GM19438 (cell line): Measurements from ENCODE around the gene SNCG.
"Not testable (repeated sequence)": the region's sequence is repeated elsewhere in the genome, so short reads cannot be mapped to it uniquely, and the experiment has no call there.

Experiments used
- ATAC-seq: cut with Tn5 transposase; IDR thresholded peaks from one replicate; pipeline ENCODE4 v1.9.1; 2021; ENCODE audit warnings: low read depth; ENCODE audit not compliant: unreplicated experiment

The SNCG gene

GRCh38 chr10:86972613-86973380 is 14.4 kb downstream of the SNCG start:
- ATAC-seq: no peak

GRCh38 chr10:86974484-86974883 is 16.1 kb downstream of the SNCG start:
- no peak for ATAC-seq

- ATAC-seq: no peak
Measured at GRCh38 chr10:86976362-86977056, 18.1 kb downstream of the SNCG start.

DNA sequence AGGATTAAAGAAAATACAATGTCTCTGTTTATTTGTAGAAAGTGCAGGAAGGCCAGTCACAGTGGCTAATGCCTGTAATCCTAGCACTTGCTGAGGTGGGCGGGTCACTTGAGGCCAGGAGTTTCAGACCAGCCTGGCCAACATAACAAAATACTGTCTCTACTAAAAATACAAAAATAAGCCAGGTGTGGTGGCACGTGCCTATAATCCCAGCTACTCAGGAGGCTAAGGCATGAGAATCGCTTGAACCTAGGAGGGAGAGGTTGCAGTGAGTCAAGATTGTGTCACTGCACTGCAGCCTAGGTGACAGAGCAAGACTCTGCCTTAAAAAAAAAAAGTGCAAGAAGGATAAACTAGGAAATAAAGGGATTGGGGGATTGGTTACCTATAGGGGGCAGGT is 20.1 kb downstream of the SNCG start:
- not testable (repeated sequence) for ATAC-seq

- ATAC-seq: no peak
Measured at GRCh38 chr10:86979296-86979818, 21.0 kb downstream of the SNCG start.

GRCh38 chr10:86979977-86980448 is 21.6 kb downstream of the SNCG start:
- ATAC-seq: no peak

DNA sequence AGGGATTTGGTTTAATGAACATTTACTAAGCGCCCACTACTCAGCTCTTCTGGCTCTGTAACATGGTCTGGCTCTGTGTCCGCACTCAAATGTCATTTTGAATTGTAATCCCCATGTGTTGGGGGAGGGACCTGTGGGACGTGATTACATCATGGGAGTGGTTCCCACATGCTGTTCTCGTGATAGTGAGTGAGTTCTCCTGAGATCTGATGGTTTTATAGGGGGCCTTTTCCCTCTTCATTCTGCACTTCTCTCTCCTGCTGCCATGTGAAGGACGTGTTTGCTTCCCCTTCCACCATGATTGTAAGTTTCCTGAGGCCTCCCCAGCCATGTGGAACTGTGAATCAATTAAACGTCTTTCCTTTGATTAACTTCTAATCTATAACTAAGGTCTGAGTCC is 22.6 kb downstream of the SNCG start:
- not testable (repeated sequence) for ATAC-seq

- ATAC-seq: no peak
Measured at GRCh38 chr10:86981716-86982115, 23.3 kb downstream of the SNCG start.

DNA sequence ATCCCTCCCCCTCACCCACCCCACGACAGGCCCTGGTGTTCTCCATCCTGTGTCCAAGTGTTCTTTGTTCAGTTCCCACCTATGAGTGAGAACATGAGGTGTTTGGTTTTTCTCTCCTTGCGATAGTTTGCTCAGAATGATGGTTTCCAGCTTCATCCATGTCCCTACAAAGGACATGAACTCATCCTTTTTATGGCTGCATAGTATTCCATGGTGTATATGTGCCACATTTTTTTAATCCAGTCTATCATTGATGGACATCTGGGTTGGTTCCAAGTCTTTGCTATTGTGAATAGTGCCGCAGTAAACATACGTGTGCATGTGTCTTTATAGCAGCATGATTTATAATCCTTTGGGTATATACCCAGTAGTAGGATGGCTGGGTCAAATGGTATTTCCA is 26.1 kb downstream of the SNCG start:
- ATAC-seq: not testable (repeated sequence)

DNA sequence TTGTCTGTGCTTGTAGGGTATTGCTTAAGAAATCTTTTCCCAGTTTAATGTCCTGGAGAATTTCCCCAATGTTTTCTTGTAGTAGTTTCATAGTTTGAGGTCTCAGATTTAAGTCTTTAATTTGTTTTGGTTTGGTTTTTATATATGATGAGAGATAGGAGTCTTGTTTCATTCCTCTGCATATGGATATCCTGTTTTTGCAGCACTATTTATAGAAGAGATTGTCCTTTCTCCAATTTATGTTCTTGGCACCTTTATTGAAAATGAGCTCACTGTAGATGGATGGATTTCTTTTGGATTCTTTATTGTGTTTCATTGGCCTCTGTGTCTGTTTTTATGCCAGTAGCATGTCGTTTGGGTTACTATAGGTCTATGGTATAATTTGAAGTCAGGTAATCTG is 30.1 kb downstream of the SNCG start:
- no peak for ATAC-seq

DNA sequence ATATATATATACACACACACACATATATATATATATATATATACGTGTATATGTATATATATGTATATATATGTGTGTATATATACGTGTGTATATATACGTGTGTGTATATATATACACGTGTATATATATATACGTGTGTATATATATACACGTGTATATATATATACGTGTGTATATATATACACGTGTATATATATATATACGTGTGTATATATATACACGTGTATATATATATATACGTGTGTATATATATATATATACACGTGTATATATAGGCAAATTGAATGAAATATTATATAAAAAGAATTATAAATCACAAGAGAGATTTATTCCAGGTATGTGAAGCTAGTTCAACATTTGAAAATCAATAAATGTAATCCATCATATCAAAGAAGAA is 33.0 kb downstream of the SNCG start:
- not testable (repeated sequence) for ATAC-seq

GRCh38 chr10:86992456-86992855 is 34.1 kb downstream of the SNCG start:
- ATAC-seq: no peak

DNA sequence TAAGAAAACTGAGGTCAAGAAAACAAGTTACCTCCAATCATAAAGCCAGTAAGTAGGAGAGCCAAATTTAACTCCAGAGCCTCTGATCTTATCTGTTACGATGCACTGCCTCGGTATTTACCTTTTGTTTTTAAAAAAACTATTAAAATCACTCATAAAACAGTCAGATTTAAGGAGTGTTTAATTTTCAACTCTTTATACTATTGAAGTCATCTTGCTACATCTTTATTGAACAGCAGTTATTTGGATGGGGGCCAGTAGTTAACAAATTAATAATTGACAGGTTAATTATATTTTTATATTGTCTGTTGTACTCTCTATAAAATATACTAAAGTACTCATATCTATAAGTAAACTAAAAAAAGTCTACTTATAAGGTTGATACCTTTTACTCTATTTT is 34.5 kb downstream of the SNCG start:
- no peak for ATAC-seq

- ATAC-seq: not testable (repeated sequence)
Measured at GRCh38 chr10:86999802-87000403, 41.5 kb downstream of the SNCG start.

GRCh38 chr10:87000491-87000890 is 42.1 kb downstream of the SNCG start:
- ATAC-seq: no peak

GRCh38 chr10:87007124-87007523 is 48.7 kb downstream of the SNCG start:
- not testable (repeated sequence) for ATAC-seq

DNA sequence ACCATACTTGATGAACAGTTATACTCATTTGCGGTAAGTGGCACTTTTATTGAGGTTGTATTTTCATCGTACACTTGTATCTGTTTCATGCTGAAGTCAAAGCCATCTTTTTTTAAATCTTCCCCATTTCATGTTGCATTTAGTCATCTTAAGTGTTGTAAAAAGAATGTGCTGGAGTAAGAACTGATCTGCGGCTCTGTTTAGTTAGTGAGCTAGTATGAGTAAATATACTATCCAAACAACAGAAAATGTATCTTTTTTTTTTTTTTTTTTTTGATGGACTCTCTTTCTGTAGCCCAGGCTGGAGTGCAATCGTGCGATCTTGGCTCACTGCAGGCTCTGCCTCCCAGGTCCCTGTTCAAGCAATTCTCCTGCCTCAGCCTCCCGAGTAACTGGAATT is 49.3 kb downstream of the SNCG start:
- not testable (repeated sequence) for ATAC-seq

GRCh38 chr10:87008303-87008702 is 49.9 kb downstream of the SNCG start:
- not testable (repeated sequence) for ATAC-seq

GRCh38 chr10:87009134-87009696 is 50.8 kb downstream of the SNCG start:
- ATAC-seq: not testable (repeated sequence)
